ENCODE data around the gene ADGRL1. TPM values are rescaled to one million over a fixed set of nuclear protein-coding genes. Genes with fewer than 3 reads are reported as not detected.

ADGRL1 gene
- total and polyA plus RNA-seq, 9 of the 15 experiments (the other 6 are each of a cell fraction or from before 2014, with no cell fraction given), result 0.14 to 37.0 (median 8.6) TPM

DNA sequence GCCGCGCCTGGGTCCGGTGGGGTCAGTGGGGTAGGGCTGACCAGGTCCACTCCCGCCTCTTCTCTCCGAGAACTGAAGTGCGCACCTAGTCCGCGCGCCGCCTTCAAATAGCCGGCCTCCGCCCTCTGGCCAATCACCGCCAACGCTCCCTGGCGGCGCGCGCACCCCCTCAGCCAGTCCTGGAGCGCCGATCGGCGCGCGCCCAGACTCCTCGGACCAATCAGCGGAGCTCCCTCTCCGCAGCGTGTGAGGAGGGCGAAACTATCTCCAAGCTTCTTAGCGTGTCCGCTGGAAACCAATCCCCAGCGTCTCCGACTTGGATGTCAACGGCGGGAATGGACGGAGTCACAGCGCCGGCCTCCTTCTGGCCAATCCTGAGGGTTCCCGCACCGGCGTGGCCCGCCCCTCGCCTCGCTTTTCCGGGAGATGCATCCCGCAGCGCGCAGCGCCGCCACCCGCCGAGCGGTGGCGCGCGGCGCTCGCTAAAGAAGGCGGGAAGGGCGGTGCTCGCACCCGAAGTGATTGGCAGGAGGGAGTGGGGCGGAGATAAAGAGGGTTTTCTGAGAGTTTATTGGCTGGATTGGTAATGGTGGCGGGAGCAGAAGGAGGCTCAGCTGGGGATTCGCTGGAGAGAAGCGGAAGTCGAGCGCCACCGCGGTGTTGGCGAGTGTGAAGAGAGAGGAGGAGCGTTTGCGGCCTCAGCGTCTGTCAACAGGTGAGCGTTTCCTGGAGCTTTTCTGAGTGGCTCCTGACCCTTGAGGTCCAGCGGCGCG, 69.3 kb downstream of the ADGRL1 start, which contains the start of gene ASF1B (continued):
- TF ChIP-seq, protein P1, sequence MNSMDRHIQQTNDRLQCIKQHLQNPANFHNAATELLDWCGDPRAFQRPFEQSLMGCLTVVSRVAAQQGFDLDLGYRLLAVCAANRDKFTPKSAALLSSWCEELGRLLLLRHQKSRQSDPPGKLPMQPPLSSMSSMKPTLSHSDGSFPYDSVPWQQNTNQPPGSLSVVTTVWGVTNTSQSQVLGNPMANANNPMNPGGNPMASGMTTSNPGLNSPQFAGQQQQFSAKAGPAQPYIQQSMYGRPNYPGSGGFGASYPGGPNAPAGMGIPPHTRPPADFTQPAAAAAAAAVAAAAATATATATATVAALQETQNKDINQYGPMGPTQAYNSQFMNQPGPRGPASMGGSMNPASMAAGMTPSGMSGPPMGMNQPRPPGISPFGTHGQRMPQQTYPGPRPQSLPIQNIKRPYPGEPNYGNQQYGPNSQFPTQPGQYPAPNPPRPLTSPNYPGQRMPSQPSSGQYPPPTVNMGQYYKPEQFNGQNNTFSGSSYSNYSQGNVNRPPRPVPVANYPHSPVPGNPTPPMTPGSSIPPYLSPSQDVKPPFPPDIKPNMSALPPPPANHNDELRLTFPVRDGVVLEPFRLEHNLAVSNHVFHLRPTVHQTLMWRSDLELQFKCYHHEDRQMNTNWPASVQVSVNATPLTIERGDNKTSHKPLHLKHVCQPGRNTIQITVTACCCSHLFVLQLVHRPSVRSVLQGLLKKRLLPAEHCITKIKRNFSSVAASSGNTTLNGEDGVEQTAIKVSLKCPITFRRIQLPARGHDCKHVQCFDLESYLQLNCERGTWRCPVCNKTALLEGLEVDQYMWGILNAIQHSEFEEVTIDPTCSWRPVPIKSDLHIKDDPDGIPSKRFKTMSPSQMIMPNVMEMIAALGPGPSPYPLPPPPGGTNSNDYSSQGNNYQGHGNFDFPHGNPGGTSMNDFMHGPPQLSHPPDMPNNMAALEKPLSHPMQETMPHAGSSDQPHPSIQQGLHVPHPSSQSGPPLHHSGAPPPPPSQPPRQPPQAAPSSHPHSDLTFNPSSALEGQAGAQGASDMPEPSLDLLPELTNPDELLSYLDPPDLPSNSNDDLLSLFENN (IDR thresholded peaks at IDR 0.05; ENCODE audit: low read depth in 2 of 2, low read length in 2 of 2), result peak in 1 of 2 experiments; percentile 44; a peak in 1 of 4 replicates
- TF ChIP-seq CBX5 (IDR thresholded peaks at IDR 0.05; ENCODE audit: borderline replicate concordance, low read depth), result no peak
- 0 out of 2 replicates have a peak, but pooled peaks have one; percentile 39 for TF ChIP-seq PTBP1 (IDR thresholded peaks at IDR 0.05; ENCODE audit: low read depth, low read length)
- TF ChIP-seq SMAD3 (CRISPR knock-in tag; conservative IDR thresholded peaks at IDR 0.05), result no peak
- no peak for TF ChIP-seq ADNP (tag; IDR thresholded peaks at IDR 0.05)
- TF ChIP-seq, protein P2, sequence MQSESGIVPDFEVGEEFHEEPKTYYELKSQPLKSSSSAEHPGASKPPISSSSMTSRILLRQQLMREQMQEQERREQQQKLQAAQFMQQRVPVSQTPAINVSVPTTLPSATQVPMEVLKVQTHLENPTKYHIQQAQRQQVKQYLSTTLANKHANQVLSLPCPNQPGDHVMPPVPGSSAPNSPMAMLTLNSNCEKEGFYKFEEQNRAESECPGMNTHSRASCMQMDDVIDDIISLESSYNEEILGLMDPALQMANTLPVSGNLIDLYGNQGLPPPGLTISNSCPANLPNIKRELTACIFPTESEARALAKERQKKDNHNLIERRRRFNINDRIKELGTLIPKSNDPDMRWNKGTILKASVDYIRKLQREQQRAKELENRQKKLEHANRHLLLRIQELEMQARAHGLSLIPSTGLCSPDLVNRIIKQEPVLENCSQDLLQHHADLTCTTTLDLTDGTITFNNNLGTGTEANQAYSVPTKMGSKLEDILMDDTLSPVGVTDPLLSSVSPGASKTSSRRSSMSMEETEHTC (IDR thresholded peaks at IDR 0.05), result no peak
- TF ChIP-seq, protein P3, sequence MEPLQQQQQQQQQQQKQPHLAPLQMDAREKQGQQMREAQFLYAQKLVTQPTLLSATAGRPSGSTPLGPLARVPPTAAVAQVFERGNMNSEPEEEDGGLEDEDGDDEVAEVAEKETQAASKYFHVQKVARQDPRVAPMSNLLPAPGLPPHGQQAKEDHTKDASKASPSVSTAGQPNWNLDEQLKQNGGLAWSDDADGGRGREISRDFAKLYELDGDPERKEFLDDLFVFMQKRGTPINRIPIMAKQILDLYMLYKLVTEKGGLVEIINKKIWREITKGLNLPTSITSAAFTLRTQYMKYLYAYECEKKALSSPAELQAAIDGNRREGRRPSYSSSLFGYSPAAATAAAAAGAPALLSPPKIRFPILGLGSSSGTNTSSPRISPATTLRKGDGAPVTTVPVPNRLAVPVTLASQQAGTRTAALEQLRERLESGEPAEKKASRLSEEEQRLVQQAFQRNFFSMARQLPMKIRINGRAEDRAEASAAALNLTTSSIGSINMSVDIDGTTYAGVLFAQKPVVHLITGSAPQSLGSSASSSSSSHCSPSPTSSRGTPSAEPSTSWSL (CRISPR knock-in tag; IDR thresholded peaks at IDR 0.05; ENCODE audit: borderline replicate concordance), result no peak
- no peak for TF ChIP-seq ZNF316 (IDR thresholded peaks at IDR 0.05)
- TF ChIP-seq MCM3 (IDR thresholded peaks at IDR 0.05), result no peak
- TF ChIP-seq STAT5B (CRISPR knock-in tag; IDR thresholded peaks at IDR 0.05), result no peak
- TF ChIP-seq, protein P4, sequence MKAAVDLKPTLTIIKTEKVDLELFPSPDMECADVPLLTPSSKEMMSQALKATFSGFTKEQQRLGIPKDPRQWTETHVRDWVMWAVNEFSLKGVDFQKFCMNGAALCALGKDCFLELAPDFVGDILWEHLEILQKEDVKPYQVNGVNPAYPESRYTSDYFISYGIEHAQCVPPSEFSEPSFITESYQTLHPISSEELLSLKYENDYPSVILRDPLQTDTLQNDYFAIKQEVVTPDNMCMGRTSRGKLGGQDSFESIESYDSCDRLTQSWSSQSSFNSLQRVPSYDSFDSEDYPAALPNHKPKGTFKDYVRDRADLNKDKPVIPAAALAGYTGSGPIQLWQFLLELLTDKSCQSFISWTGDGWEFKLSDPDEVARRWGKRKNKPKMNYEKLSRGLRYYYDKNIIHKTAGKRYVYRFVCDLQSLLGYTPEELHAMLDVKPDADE (conservative IDR thresholded peaks at IDR 0.05; ENCODE audit: control insufficient read depth, low read depth, low read length), result peak; percentile 55; the same call in 1 of the 2 replicates
- peak; percentile 78; the same call in 1 of the 2 replicates for TF ChIP-seq MYC (IDR thresholded peaks at IDR 0.05; ENCODE audit: low read depth, low read length)
- no peak for TF ChIP-seq MYC (CRISPR knock-in tag; IDR thresholded peaks at IDR 0.05; ENCODE audit: borderline replicate concordance, low read depth)
- no peak; a peak in 1 of 4 replicates for TF ChIP-seq NONO (IDR thresholded peaks at IDR 0.05; ENCODE audit: low read depth in 2 of 2, low read length in 1 of 2)
- TF ChIP-seq, protein P5, sequence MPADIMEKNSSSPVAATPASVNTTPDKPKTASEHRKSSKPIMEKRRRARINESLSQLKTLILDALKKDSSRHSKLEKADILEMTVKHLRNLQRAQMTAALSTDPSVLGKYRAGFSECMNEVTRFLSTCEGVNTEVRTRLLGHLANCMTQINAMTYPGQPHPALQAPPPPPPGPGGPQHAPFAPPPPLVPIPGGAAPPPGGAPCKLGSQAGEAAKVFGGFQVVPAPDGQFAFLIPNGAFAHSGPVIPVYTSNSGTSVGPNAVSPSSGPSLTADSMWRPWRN (IDR thresholded peaks at IDR 0.05; ENCODE audit: low read depth), result 0 out of 2 replicates have a peak, but pooled peaks have one; percentile 16
- peak; percentile 97 for TF ChIP-seq SAP30 (IDR thresholded peaks at IDR 0.05; ENCODE audit: borderline replicate concordance, insufficient read depth, low read depth, low read length, poor library complexity, severe bottlenecking)
